DMS153 (cell line): ENCODE measurements around the gene ANKLE1.
"Not testable (repeated sequence)": the region's sequence is repeated elsewhere in the genome, so short reads cannot be mapped to it uniquely, and the experiment has no call there.

ENCODE experiments used
- DNase-seq: peaks from one replicate; lab custom pipeline; 2025; lab: John Stamatoyannopoulos, UW

The ANKLE1 gene

GRCh38 chr19:17248011-17248776 lies 33.5 kb upstream of the ANKLE1 start:
- DNase-seq: no peak

GRCh38 chr19:17249887-17250548 lies 31.7 kb upstream of the ANKLE1 start:
- DNase-seq: no peak

GRCh38 chr19:17254636-17255035 lies 27.1 kb upstream of the ANKLE1 start:
- no peak for DNase-seq

- no peak for DNase-seq
Measured at GRCh38 chr19:17255150-17255621, 26.5 kb upstream of the ANKLE1 start.

- DNase-seq: no peak
Measured at GRCh38 chr19:17256130-17256529, 25.6 kb upstream of the ANKLE1 start.

GRCh38 chr19:17259118-17259780 lies 22.5 kb upstream of the ANKLE1 start:
- no peak for DNase-seq

- no peak for DNase-seq
Measured at GRCh38 chr19:17259934-17260333, 21.8 kb upstream of the ANKLE1 start.

GRCh38 chr19:17260842-17261325 lies 20.8 kb upstream of the ANKLE1 start:
- peak; percentile 82 for DNase-seq

GRCh38 chr19:17262557-17262956 lies 19.1 kb upstream of the ANKLE1 start:
- no peak for DNase-seq

- DNase-seq: no peak
Measured at GRCh38 chr19:17263712-17264640, 17.7 kb upstream of the ANKLE1 start.

- no peak for DNase-seq
Measured at GRCh38 chr19:17264641-17264979, 17.1 kb upstream of the ANKLE1 start, which contains the start of gene USHBP1. Gene USHBP1, minus strand, starts transcription at chr19:17264745. Its CDS starts 446 bp downstream, at chr19:17264299.

GRCh38 chr19:17266026-17266425 lies 15.7 kb upstream of the ANKLE1 start:
- DNase-seq: no peak

- DNase-seq: no peak
Measured at GRCh38 chr19:17266589-17266974, 15.1 kb upstream of the ANKLE1 start.

- peak; percentile 99 for DNase-seq
Measured at GRCh38 chr19:17266975-17267788, 14.5 kb upstream of the ANKLE1 start, which contains the start of gene BABAM1. Gene BABAM1, plus strand, starts transcription at chr19:17267443. Its CDS starts 1,364 bp downstream, at chr19:17268807.

- DNase-seq: no peak
Measured at GRCh38 chr19:17268754-17269153, 12.9 kb upstream of the ANKLE1 start.

- not testable (repeated sequence) for DNase-seq
Measured at GRCh38 chr19:17274892-17275291, 6.8 kb upstream of the ANKLE1 start.

GRCh38 chr19:17275441-17276175 lies 6.1 kb upstream of the ANKLE1 start:
- no peak for DNase-seq

- DNase-seq: no peak
Measured at GRCh38 chr19:17279436-17279835, 2.3 kb upstream of the ANKLE1 start.

- DNase-seq: peak; percentile 43
Measured at GRCh38 chr19:17282488-17283125, 906 bp downstream of the ANKLE1 start.
